Neutrophil (primary cell): ENCODE data around the gene TAF11L2.
"Not testable (repeated sequence)": the region's sequence is repeated elsewhere in the genome, so short reads cannot be mapped to it uniquely, and the experiment has no call there.

Source experiments
- H3K27ac ChIP-seq: fragments of 200-600 bp; sonication (generic); 2 replicates; pipeline ENCODE4 v1.5.1; 2016; ENCODE audit warnings: mild to moderate bottlenecking, moderate library complexity
- H3K27me3 ChIP-seq: fragments of 200-600 bp; sonication (generic); 2 replicates; pipeline ENCODE4 v1.6.0; 2016; ENCODE audit warnings: mild to moderate bottlenecking
- H3K36me3 ChIP-seq: fragments of 200-600 bp; sonication (generic); 2 replicates; pipeline ENCODE4 v1.5.1; 2017
- H3K4me1 ChIP-seq, 2 experiments: fragments of 200-600 bp in 1 of 2; sonication (generic) in 1 of 2; 1 replicate in 1 of 2; 2 replicates in 1 of 2; pipeline versions ENCODE4 v1.5.1 to v1.6.1; 2013 to 2016; ENCODE audit warnings: low read depth in 1 of 2, low read length in 1 of 2, mild to moderate bottlenecking in 1 of 2, moderate library complexity in 1 of 2; ENCODE audit not compliant: control insufficient read depth in 1 of 2, insufficient read depth in 1 of 2
- H3K4me3 ChIP-seq, 2 experiments: fragments of 200-600 bp in 1 of 2; sonication (generic) in 1 of 2; 1 replicate in 1 of 2; 2 replicates in 1 of 2; pipeline ENCODE4 v1.5.1; 2013 to 2016; ENCODE audit warnings: low read depth in 1 of 2, low read length in 1 of 2, mild to moderate bottlenecking in 1 of 2, moderate library complexity in 1 of 2
- H3K9me3 ChIP-seq: fragments of 200-600 bp; sonication (generic); 2 replicates; pipeline ENCODE4 v1.5.1; 2016
- TF ChIP-seq, protein P1 (sequence below): fragments of 200-600 bp; sonication (generic); IDR thresholded peaks from 2 replicates; pipeline ENCODE4 v1.5.1; 2016; ENCODE audit warnings: antibody characterized with exemption

Gene TAF11L2

GRCh38 chr5:17497931-17498330 lies at the start of gene TAF11L2:
TSS of gene TAF11L2 (plus strand) at chr5:17498231.
- not testable (repeated sequence) for H3K27me3 ChIP-seq, H3K4me3 ChIP-seq, H3K27ac ChIP-seq, H3K36me3 ChIP-seq, H3K9me3 ChIP-seq
- H3K4me1 ChIP-seq, result peaks cover 15 to 18% of the 10 kb centered on the region in 2 experiments

- peaks cover 36 to 40% of the 10 kb centered on the region in 2 experiments for H3K4me1 ChIP-seq
- H3K36me3 ChIP-seq, result no peaks in the 10 kb centered on the region
- TF ChIP-seq, protein P1, sequence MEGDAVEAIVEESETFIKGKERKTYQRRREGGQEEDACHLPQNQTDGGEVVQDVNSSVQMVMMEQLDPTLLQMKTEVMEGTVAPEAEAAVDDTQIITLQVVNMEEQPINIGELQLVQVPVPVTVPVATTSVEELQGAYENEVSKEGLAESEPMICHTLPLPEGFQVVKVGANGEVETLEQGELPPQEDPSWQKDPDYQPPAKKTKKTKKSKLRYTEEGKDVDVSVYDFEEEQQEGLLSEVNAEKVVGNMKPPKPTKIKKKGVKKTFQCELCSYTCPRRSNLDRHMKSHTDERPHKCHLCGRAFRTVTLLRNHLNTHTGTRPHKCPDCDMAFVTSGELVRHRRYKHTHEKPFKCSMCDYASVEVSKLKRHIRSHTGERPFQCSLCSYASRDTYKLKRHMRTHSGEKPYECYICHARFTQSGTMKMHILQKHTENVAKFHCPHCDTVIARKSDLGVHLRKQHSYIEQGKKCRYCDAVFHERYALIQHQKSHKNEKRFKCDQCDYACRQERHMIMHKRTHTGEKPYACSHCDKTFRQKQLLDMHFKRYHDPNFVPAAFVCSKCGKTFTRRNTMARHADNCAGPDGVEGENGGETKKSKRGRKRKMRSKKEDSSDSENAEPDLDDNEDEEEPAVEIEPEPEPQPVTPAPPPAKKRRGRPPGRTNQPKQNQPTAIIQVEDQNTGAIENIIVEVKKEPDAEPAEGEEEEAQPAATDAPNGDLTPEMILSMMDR, result no peak
- H3K27ac ChIP-seq, result no peak overlapping the region
- no peaks in the 10 kb centered on the region for H3K27me3 ChIP-seq
- no peaks in the 10 kb centered on the region for H3K9me3 ChIP-seq
- no peak overlapping the region for H3K4me3 ChIP-seq
Measured at GRCh38 chr5:17448877-17449276, 49.2 kb upstream of the TAF11L2 start.

GRCh38 chr5:17452936-17453335 lies 45.1 kb upstream of the TAF11L2 start:
- no peaks in the 10 kb centered on the region for H3K27me3 ChIP-seq
- H3K36me3 ChIP-seq, result no peaks in the 10 kb centered on the region

GRCh38 chr5:17455942-17456341 lies 42.1 kb upstream of the TAF11L2 start:
- Histone ChIP-seq H3K36me3 (no peaks in the 10 kb centered on the region), H3K27me3 (no peaks in the 10 kb centered on the region), H3K9me3 (no peaks in the 10 kb centered on the region), H3K27ac (peak overlapping the region; percentile 50), H3K4me3 (no peak overlapping the region), H3K4me1 (peaks cover 35 to 39% of the 10 kb centered on the region in 2 experiments)
- TF ChIP-seq, protein P1, result no peak

More at GRCh38 chr5:17452936-17453335, 45.1 kb upstream of the TAF11L2 start:
- peaks cover 19 to 20% of the 10 kb centered on the region in 2 experiments for H3K4me1 ChIP-seq
- H3K4me3 ChIP-seq, result no peak overlapping the region
- H3K9me3 ChIP-seq, result no peaks in the 10 kb centered on the region
- TF ChIP-seq, protein P1, result no peak
- no peak overlapping the region for H3K27ac ChIP-seq

GRCh38 chr5:17461793-17462192 lies 36.2 kb upstream of the TAF11L2 start:
- Histone ChIP-seq H3K9me3 (no peaks in the 10 kb centered on the region), H3K4me1 (peaks cover 57 to 59% of the 10 kb centered on the region in 2 experiments), H3K27me3 (no peaks in the 10 kb centered on the region), H3K27ac (peak overlapping the region; percentile 85), H3K4me3 (peak overlapping the region in 1 of 2 experiments; percentile 37), H3K36me3 (no peaks in the 10 kb centered on the region)
- TF ChIP-seq, protein P1, result no peak

DNA sequence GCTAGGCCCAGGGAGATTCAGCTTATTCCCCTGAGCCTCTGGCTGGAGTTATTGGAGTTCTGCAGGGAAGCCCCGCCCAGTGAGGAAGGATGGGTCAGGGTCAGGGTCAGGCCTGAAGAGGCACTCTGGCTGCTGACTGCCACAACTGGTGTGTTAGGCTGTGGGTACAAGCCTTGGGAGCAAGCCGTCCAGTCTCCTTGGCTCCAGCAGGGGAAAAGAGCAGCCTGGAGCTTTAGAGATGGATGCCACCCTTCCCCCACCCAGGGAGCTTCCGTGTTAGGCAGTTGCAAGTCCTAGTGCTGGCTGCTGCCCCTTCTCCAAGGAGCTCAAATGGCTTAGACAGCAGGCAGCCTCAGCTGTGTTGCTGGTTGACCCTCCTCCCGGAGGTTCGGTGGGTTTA lies 34.4 kb upstream of the TAF11L2 start:
- H3K9me3 ChIP-seq, result no peaks in the 10 kb centered on the region
- H3K4me3 ChIP-seq, result no peak overlapping the region
- H3K36me3 ChIP-seq, result no peaks in the 10 kb centered on the region
- TF ChIP-seq, protein P1, result no peak
- no peaks in the 10 kb centered on the region for H3K27me3 ChIP-seq
- H3K4me1 ChIP-seq, result peaks cover 43 to 45% of the 10 kb centered on the region in 2 experiments
- H3K27ac ChIP-seq, result no peak overlapping the region
